ENCODE results near the gene NRTN.

The NRTN gene

GRCh38 chr19:5811117-5811516 is 6.2 kb downstream of the NRTN start:
- no peaks in the 10 kb centered on the region for H3K9me3 ChIP-seq
- no peak overlapping the region for H3K27ac ChIP-seq
- H4K20me1 ChIP-seq: no peaks in the 10 kb centered on the region
- H3K4me2 ChIP-seq: no peak overlapping the region
- H3K27me3 ChIP-seq: peaks cover 8% of the 10 kb centered on the region
- no peaks in the 10 kb centered on the region for H3K36me3 ChIP-seq
- peaks cover 12% of the 10 kb centered on the region for H3K4me1 ChIP-seq
- H3K4me3 ChIP-seq: no peak overlapping the region
- H3K9ac ChIP-seq: no peak overlapping the region
- no peak for TF ChIP-seq Cebpa-rat (IDR thresholded peaks at IDR 0.05)

- Histone ChIP-seq H3K4me3 (no peak overlapping the region), H3K27ac (no peak overlapping the region), H3K4me2 (no peak overlapping the region), H4K20me1 (no peaks in the 10 kb centered on the region), H3K36me3 (no peaks in the 10 kb centered on the region), H3K27me3 (no peaks in the 10 kb centered on the region), H3K9me3 (no peaks in the 10 kb centered on the region), H3K9ac (no peak overlapping the region), H3K4me1 (0 out of 2 replicates have a peak, but pooled peaks cover 4% of the 10 kb centered on the region)
- no peak for TF ChIP-seq Cebpa-rat (IDR thresholded peaks at IDR 0.05)
These were observed 9.4 kb downstream of the NRTN start for GRCh38 chr19:5814123-5814851.

- Histone ChIP-seq H3K4me2 (no peak overlapping the region), H3K4me1 (0 out of 2 replicates have a peak, but pooled peaks cover 4% of the 10 kb centered on the region), H3K27me3 (no peaks in the 10 kb centered on the region), H3K36me3 (no peaks in the 10 kb centered on the region), H4K20me1 (no peaks in the 10 kb centered on the region), H3K27ac (no peak overlapping the region), H3K9ac (no peak overlapping the region), H3K9me3 (no peaks in the 10 kb centered on the region), H3K4me3 (no peak overlapping the region)
- TF ChIP-seq Cebpa-rat (IDR thresholded peaks at IDR 0.05): no peak
These were observed 10.0 kb downstream of the NRTN start for GRCh38 chr19:5814852-5815246.

GRCh38 chr19:5817218-5817617 is 12.4 kb downstream of the NRTN start:
- H3K27me3 ChIP-seq: no peaks in the 10 kb centered on the region
- no peaks in the 10 kb centered on the region for H4K20me1 ChIP-seq
- H3K36me3 ChIP-seq: no peaks in the 10 kb centered on the region
- no peak overlapping the region for H3K4me2 ChIP-seq
- H3K4me3 ChIP-seq: no peak overlapping the region
- H3K9ac ChIP-seq: no peak overlapping the region
- no peaks in the 10 kb centered on the region for H3K9me3 ChIP-seq
- no peak for TF ChIP-seq Cebpa-rat (IDR thresholded peaks at IDR 0.05)
- H3K27ac ChIP-seq: no peak overlapping the region
- 0 out of 2 replicates have a peak, but pooled peaks cover 4% of the 10 kb centered on the region for H3K4me1 ChIP-seq

- no peak overlapping the region for H3K4me3 ChIP-seq
- H4K20me1 ChIP-seq: no peaks in the 10 kb centered on the region
- 0 out of 2 replicates have a peak, but pooled peaks cover 4% of the 10 kb centered on the region for H3K4me1 ChIP-seq
- H3K27me3 ChIP-seq: no peaks in the 10 kb centered on the region
- H3K9me3 ChIP-seq: no peaks in the 10 kb centered on the region
- H3K36me3 ChIP-seq: no peaks in the 10 kb centered on the region
- H3K27ac ChIP-seq: no peak overlapping the region
- H3K4me2 ChIP-seq: no peak overlapping the region
- TF ChIP-seq Cebpa-rat (IDR thresholded peaks at IDR 0.05): no peak
- no peak overlapping the region for H3K9ac ChIP-seq
These were observed 13.7 kb downstream of the NRTN start for GRCh38 chr19:5818594-5818993.

GRCh38 chr19:5820785-5821184 is 15.9 kb downstream of the NRTN start:
- Histone ChIP-seq H3K27ac (no peak overlapping the region), H3K36me3 (no peaks in the 10 kb centered on the region), H4K20me1 (no peaks in the 10 kb centered on the region), H3K27me3 (no peaks in the 10 kb centered on the region), H3K4me2 (no peak overlapping the region), H3K9ac (no peak overlapping the region), H3K9me3 (no peaks in the 10 kb centered on the region), H3K4me3 (no peak overlapping the region), H3K4me1 (peaks cover 4% of the 10 kb centered on the region; the same call in 1 of the 2 replicates)
- no peak for TF ChIP-seq Cebpa-rat (IDR thresholded peaks at IDR 0.05)

GRCh38 chr19:5821521-5822180 is 16.8 kb downstream of the NRTN start:
- H3K36me3 ChIP-seq: no peaks in the 10 kb centered on the region
- no peak overlapping the region for H3K27ac ChIP-seq
- peaks cover 12% of the 10 kb centered on the region for H3K4me1 ChIP-seq
- H3K9ac ChIP-seq: no peak overlapping the region
- no peaks in the 10 kb centered on the region for H4K20me1 ChIP-seq
- TF ChIP-seq Cebpa-rat (IDR thresholded peaks at IDR 0.05): no peak
- no peak overlapping the region for H3K4me3 ChIP-seq
- H3K27me3 ChIP-seq: no peaks in the 10 kb centered on the region
- no peaks in the 10 kb centered on the region for H3K9me3 ChIP-seq
- H3K4me2 ChIP-seq: no peak overlapping the region

- H3K4me1 ChIP-seq: peaks cover 18% of the 10 kb centered on the region
- H4K20me1 ChIP-seq: no peaks in the 10 kb centered on the region
- H3K9ac ChIP-seq: no peak overlapping the region
- H3K36me3 ChIP-seq: no peaks in the 10 kb centered on the region
- H3K4me2 ChIP-seq: no peak overlapping the region
- TF ChIP-seq Cebpa-rat (IDR thresholded peaks at IDR 0.05): no peak
- H3K4me3 ChIP-seq: no peak overlapping the region
- no peak overlapping the region for H3K27ac ChIP-seq
- H3K9me3 ChIP-seq: no peaks in the 10 kb centered on the region
- H3K27me3 ChIP-seq: no peaks in the 10 kb centered on the region
These were observed 17.4 kb downstream of the NRTN start for GRCh38 chr19:5822181-5822844.

- no peak overlapping the region for H3K4me3 ChIP-seq
- no peaks in the 10 kb centered on the region for H3K36me3 ChIP-seq
- H3K4me1 ChIP-seq: peaks cover 19% of the 10 kb centered on the region
- no peaks in the 10 kb centered on the region for H4K20me1 ChIP-seq
- H3K9ac ChIP-seq: no peak overlapping the region
- H3K4me2 ChIP-seq: no peak overlapping the region
- no peak overlapping the region for H3K27ac ChIP-seq
- H3K27me3 ChIP-seq: no peaks in the 10 kb centered on the region
- TF ChIP-seq Cebpa-rat (IDR thresholded peaks at IDR 0.05): no peak
- no peaks in the 10 kb centered on the region for H3K9me3 ChIP-seq
These were observed 18.9 kb downstream of the NRTN start for GRCh38 chr19:5823579-5824281.
